Upper lobe of left lung (tissue), 4 donors: ENCODE data around the gene PATL2.

Source experiments
- EP300 ChIP-seq, 4 donors: sonication (generic); formaldehyde crosslinking; IDR thresholded peaks; one replicate each; pipeline ENCODE4 v1.5.1; 2017; ENCODE audit warnings: antibody characterized with exemption in 4 of 4, control low read depth in 2 of 4
- POLR2A ChIP-seq, 4 donors: fragments of 450-650 bp; IDR thresholded peaks; one replicate each; pipeline ENCODE4 v1.5.1; 2016 to 2017; ENCODE audit warnings: antibody characterized with exemption in 4 of 4, mild to moderate bottlenecking in 2 of 4
- POLR2AphosphoS5 ChIP-seq, 2 donors: sonication (generic); formaldehyde crosslinking; IDR thresholded peaks; one replicate each; pipeline ENCODE4 v1.5.1; 2017; ENCODE audit warnings: antibody characterized with exemption in 2 of 2
- TF ChIP-seq, protein P1 (sequence below), 6 experiments: fragments of 450-650 bp in 4 of 6; fragments of 200-600 bp in 2 of 6; sonication (generic) in 2 of 6; IDR thresholded peaks; one replicate each; pipeline ENCODE4 v1.5.1; 2016 to 2019; ENCODE audit warnings: antibody characterized with exemption in 6 of 6

DNA sequence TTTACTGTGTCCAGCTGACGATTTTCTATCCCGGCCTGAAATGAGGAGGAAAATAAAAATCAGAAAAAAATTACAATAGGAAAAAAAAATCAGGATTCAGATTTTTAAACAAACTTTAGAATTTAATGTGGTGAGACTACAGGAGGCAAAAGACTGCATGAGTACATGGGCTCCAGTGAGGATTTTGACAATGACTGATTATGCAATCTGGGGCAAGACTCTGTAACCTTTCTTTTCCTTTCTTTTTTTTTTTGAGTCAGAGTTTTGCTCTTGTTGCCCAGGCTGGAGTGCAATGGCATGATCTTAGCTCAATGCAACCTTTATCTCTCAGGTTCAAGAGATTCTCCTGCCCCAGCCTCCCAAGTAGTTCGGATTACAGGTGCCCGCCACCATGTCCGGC is 77.5 kb downstream of the PATL2 start:
- TF ChIP-seq, protein P1, sequence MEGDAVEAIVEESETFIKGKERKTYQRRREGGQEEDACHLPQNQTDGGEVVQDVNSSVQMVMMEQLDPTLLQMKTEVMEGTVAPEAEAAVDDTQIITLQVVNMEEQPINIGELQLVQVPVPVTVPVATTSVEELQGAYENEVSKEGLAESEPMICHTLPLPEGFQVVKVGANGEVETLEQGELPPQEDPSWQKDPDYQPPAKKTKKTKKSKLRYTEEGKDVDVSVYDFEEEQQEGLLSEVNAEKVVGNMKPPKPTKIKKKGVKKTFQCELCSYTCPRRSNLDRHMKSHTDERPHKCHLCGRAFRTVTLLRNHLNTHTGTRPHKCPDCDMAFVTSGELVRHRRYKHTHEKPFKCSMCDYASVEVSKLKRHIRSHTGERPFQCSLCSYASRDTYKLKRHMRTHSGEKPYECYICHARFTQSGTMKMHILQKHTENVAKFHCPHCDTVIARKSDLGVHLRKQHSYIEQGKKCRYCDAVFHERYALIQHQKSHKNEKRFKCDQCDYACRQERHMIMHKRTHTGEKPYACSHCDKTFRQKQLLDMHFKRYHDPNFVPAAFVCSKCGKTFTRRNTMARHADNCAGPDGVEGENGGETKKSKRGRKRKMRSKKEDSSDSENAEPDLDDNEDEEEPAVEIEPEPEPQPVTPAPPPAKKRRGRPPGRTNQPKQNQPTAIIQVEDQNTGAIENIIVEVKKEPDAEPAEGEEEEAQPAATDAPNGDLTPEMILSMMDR (IDR thresholded peaks at IDR 0.05): no peak
- TF ChIP-seq POLR2AphosphoS5 (IDR thresholded peaks at IDR 0.05) (no peak), POLR2A (IDR thresholded peaks at IDR 0.05) (no peak), EP300 (IDR thresholded peaks at IDR 0.05) (no peak)
